Activated naive CD8-positive, alpha-beta T cell treated with anti-CD3 and anti-CD28 coated beads for 36 hours (primary cell): ENCODE measurements around the gene FBLN1. TPM values are rescaled to one million over a fixed set of nuclear protein-coding genes. Genes with fewer than 3 reads are reported as not detected.
"Not testable (repeated sequence)": the region's sequence is repeated elsewhere in the genome, so short reads cannot be mapped to it uniquely, and the experiment has no call there.

Source experiments
- DNase-seq: peaks from one replicate; pipeline ENCODE4 v3.0.0; 2021
- H3K27ac Mint-ChIP-seq: one replicate; pipeline ENCODE4 v1.8.0; 2022; ENCODE audit warnings: mild to moderate bottlenecking, moderate library complexity, mixed read lengths
- H3K27me3 Mint-ChIP-seq: one replicate; pipeline ENCODE4 v1.8.0; 2022; ENCODE audit warnings: mild to moderate bottlenecking, mixed read lengths
- H3K36me3 Mint-ChIP-seq: one replicate; pipeline ENCODE4 v1.8.0; 2021; ENCODE audit warnings: mild to moderate bottlenecking, mixed read lengths
- H3K4me1 Mint-ChIP-seq: one replicate; pipeline ENCODE4 v1.8.0; 2021; ENCODE audit warnings: mixed read lengths
- H3K4me3 Mint-ChIP-seq: one replicate; pipeline ENCODE4 v1.8.0; 2022; ENCODE audit warnings: mild to moderate bottlenecking, moderate library complexity, mixed read lengths
- H3K9me3 Mint-ChIP-seq: one replicate; pipeline ENCODE4 v1.8.0; 2022; ENCODE audit warnings: mixed read lengths
- total RNA-seq, 2 experiments: library from RNA; stranded (reverse); gene quantifications; one replicate each; pipeline ENCODE4 v1.2.3, GENCODE V29; 2021

Gene FBLN1
- total RNA-seq: under 1 TPM; 0.30 to 0.37 TPM

- Mint-ChIP-seq H3K4me3 (no peak within 1 kb of the TSS), H3K27ac (no peak within 1 kb of the TSS), H3K4me1 (peaks cover 4% of the 10 kb centered on the region), H3K9me3 (no peaks in the 10 kb centered on the region), H3K27me3 (peaks cover 67% of the 10 kb centered on the region), H3K36me3 (no peaks in the 10 kb centered on the region)
- DNase-seq: peak; percentile 19
These were observed at the start of gene FBLN1 for GRCh38 chr22:45502215-45503049. TSS of gene FBLN1 (plus strand) at chr22:45502883. CDS start at chr22:45502986, 103 bp downstream.

GRCh38 chr22:45453764-45454163 is 48.9 kb upstream of the FBLN1 start:
- no peaks in the 10 kb centered on the region for H3K4me1 Mint-ChIP-seq
- H3K4me3 Mint-ChIP-seq: no peak overlapping the region
- H3K36me3 Mint-ChIP-seq: no peaks in the 10 kb centered on the region
- DNase-seq: no peak
- H3K9me3 Mint-ChIP-seq: no peaks in the 10 kb centered on the region
- H3K27me3 Mint-ChIP-seq: peaks cover 9% of the 10 kb centered on the region
- no peak overlapping the region for H3K27ac Mint-ChIP-seq

GRCh38 chr22:45454275-45454674 is 48.4 kb upstream of the FBLN1 start:
- DNase-seq: no peak
- Mint-ChIP-seq H3K27me3 (peaks cover 9% of the 10 kb centered on the region), H3K4me3 (no peak overlapping the region), H3K27ac (no peak overlapping the region), H3K9me3 (no peaks in the 10 kb centered on the region), H3K36me3 (no peaks in the 10 kb centered on the region), H3K4me1 (no peaks in the 10 kb centered on the region)

- Mint-ChIP-seq H3K27ac (no peak overlapping the region), H3K27me3 (peaks cover 9% of the 10 kb centered on the region), H3K4me3 (no peak overlapping the region), H3K36me3 (no peaks in the 10 kb centered on the region), H3K4me1 (no peaks in the 10 kb centered on the region), H3K9me3 (no peaks in the 10 kb centered on the region)
- no peak for DNase-seq
These were observed 47.5 kb upstream of the FBLN1 start for GRCh38 chr22:45455212-45455611.

GRCh38 chr22:45455621-45456020 is 47.1 kb upstream of the FBLN1 start:
- no peak for DNase-seq
- peaks cover 9% of the 10 kb centered on the region for H3K27me3 Mint-ChIP-seq
- H3K4me1 Mint-ChIP-seq: no peaks in the 10 kb centered on the region
- no peaks in the 10 kb centered on the region for H3K9me3 Mint-ChIP-seq
- H3K4me3 Mint-ChIP-seq: no peak overlapping the region
- no peak overlapping the region for H3K27ac Mint-ChIP-seq
- no peaks in the 10 kb centered on the region for H3K36me3 Mint-ChIP-seq

- no peaks in the 10 kb centered on the region for H3K36me3 Mint-ChIP-seq
- DNase-seq: no peak
- H3K27me3 Mint-ChIP-seq: peaks cover 9% of the 10 kb centered on the region
- H3K27ac Mint-ChIP-seq: no peak overlapping the region
- no peak overlapping the region for H3K4me3 Mint-ChIP-seq
- H3K9me3 Mint-ChIP-seq: no peaks in the 10 kb centered on the region
- H3K4me1 Mint-ChIP-seq: no peaks in the 10 kb centered on the region
These were observed 45.9 kb upstream of the FBLN1 start for GRCh38 chr22:45456811-45457210.

GRCh38 chr22:45458532-45458931 is 44.2 kb upstream of the FBLN1 start:
- Mint-ChIP-seq H3K36me3 (no peaks in the 10 kb centered on the region), H3K4me1 (no peaks in the 10 kb centered on the region), H3K27ac (no peak overlapping the region), H3K4me3 (no peak overlapping the region), H3K27me3 (peaks cover 5% of the 10 kb centered on the region), H3K9me3 (no peaks in the 10 kb centered on the region)
- no peak for DNase-seq

GRCh38 chr22:45459235-45459634 is 43.4 kb upstream of the FBLN1 start:
- DNase-seq: no peak
- no peak overlapping the region for H3K4me3 Mint-ChIP-seq
- H3K4me1 Mint-ChIP-seq: no peaks in the 10 kb centered on the region
- H3K36me3 Mint-ChIP-seq: no peaks in the 10 kb centered on the region
- no peak overlapping the region for H3K27ac Mint-ChIP-seq
- H3K27me3 Mint-ChIP-seq: peaks cover 5% of the 10 kb centered on the region
- H3K9me3 Mint-ChIP-seq: no peaks in the 10 kb centered on the region

GRCh38 chr22:45460288-45461109 is 42.2 kb upstream of the FBLN1 start:
- no peaks in the 10 kb centered on the region for H3K36me3 Mint-ChIP-seq
- no peak overlapping the region for H3K27ac Mint-ChIP-seq
- no peaks in the 10 kb centered on the region for H3K9me3 Mint-ChIP-seq
- peaks cover 5% of the 10 kb centered on the region for H3K27me3 Mint-ChIP-seq
- H3K4me1 Mint-ChIP-seq: no peaks in the 10 kb centered on the region
- H3K4me3 Mint-ChIP-seq: no peak overlapping the region
- no peak for DNase-seq

- Mint-ChIP-seq H3K27ac (no peak overlapping the region), H3K27me3 (peaks cover 3% of the 10 kb centered on the region), H3K36me3 (no peaks in the 10 kb centered on the region), H3K9me3 (no peaks in the 10 kb centered on the region), H3K4me1 (no peaks in the 10 kb centered on the region), H3K4me3 (no peak overlapping the region)
- DNase-seq: no peak
These were observed 40.5 kb upstream of the FBLN1 start for GRCh38 chr22:45462034-45462655.

- not testable (repeated sequence) for H3K4me1 Mint-ChIP-seq, H3K4me3 Mint-ChIP-seq, H3K9me3 Mint-ChIP-seq, H3K27ac Mint-ChIP-seq, H3K36me3 Mint-ChIP-seq, DNase-seq, H3K27me3 Mint-ChIP-seq
These were observed 39.0 kb upstream of the FBLN1 start for GRCh38 chr22:45463691-45464090.

- H3K36me3 Mint-ChIP-seq: no peaks in the 10 kb centered on the region
- no peak overlapping the region for H3K27ac Mint-ChIP-seq
- no peak overlapping the region for H3K4me3 Mint-ChIP-seq
- DNase-seq: no peak
- H3K9me3 Mint-ChIP-seq: peaks cover 3% of the 10 kb centered on the region
- no peaks in the 10 kb centered on the region for H3K4me1 Mint-ChIP-seq
- H3K27me3 Mint-ChIP-seq: no peaks in the 10 kb centered on the region
These were observed 37.0 kb upstream of the FBLN1 start for GRCh38 chr22:45465633-45466032.

- Mint-ChIP-seq H3K9me3 (peaks cover 3% of the 10 kb centered on the region), H3K4me1 (no peaks in the 10 kb centered on the region), H3K36me3 (no peaks in the 10 kb centered on the region), H3K4me3 (no peak overlapping the region), H3K27ac (no peak overlapping the region), H3K27me3 (no peaks in the 10 kb centered on the region)
- DNase-seq: no peak
These were observed 33.8 kb upstream of the FBLN1 start for GRCh38 chr22:45468872-45469271.

GRCh38 chr22:45469281-45470073 is 33.2 kb upstream of the FBLN1 start:
- no peaks in the 10 kb centered on the region for H3K36me3 Mint-ChIP-seq
- no peak overlapping the region for H3K4me3 Mint-ChIP-seq
- peaks cover 3% of the 10 kb centered on the region for H3K9me3 Mint-ChIP-seq
- no peak for DNase-seq
- no peaks in the 10 kb centered on the region for H3K27me3 Mint-ChIP-seq
- no peak overlapping the region for H3K27ac Mint-ChIP-seq
- H3K4me1 Mint-ChIP-seq: no peaks in the 10 kb centered on the region

GRCh38 chr22:45470871-45471270 is 31.8 kb upstream of the FBLN1 start:
- Mint-ChIP-seq H3K4me3 (no peak overlapping the region), H3K4me1 (no peaks in the 10 kb centered on the region), H3K27ac (no peak overlapping the region), H3K9me3 (peaks cover 3% of the 10 kb centered on the region), H3K27me3 (no peaks in the 10 kb centered on the region), H3K36me3 (no peaks in the 10 kb centered on the region)
- DNase-seq: no peak
